Fibroblast of lung (primary cell): ENCODE measurements around the gene ACER3. TPM values are rescaled to one million over a fixed set of nuclear protein-coding genes. Genes with fewer than 3 reads are reported as not detected.

ENCODE experiments used
- DNase-seq, 2 donors: peaks; one replicate each; pipeline versions ENCODE4 v3.0.0 to v3.0.0-alpha.2; 2010; ENCODE audit warnings: low read depth in 2 of 2
- H2AFZ ChIP-seq: 2 replicates; pipeline ENCODE4 v1.5.1; 2012; ENCODE audit warnings: low read length, control low read depth, inconsistent platforms
- H3K27ac ChIP-seq: 2 replicates; pipeline ENCODE4 v1.5.1; 2011; ENCODE audit warnings: low read length, control low read depth; ENCODE audit not compliant: insufficient read depth
- H3K27me3 ChIP-seq: 2 replicates; pipeline ENCODE4 v1.5.1; 2011; ENCODE audit warnings: mild to moderate bottlenecking, low read length; ENCODE audit not compliant: control insufficient read depth, insufficient read depth
- H3K36me3 ChIP-seq: 2 replicates; pipeline ENCODE4 v1.5.1; 2011; ENCODE audit warnings: low read length; ENCODE audit not compliant: control insufficient read depth, insufficient read depth
- H3K4me1 ChIP-seq: 2 replicates; pipeline ENCODE4 v1.5.1; 2011; ENCODE audit warnings: low read length; ENCODE audit not compliant: control insufficient read depth, insufficient read depth; ENCODE audit errors: extremely low read depth
- H3K4me2 ChIP-seq: 2 replicates; pipeline ENCODE4 v1.5.1; 2011; ENCODE audit warnings: low read length, control low read depth; ENCODE audit not compliant: insufficient read depth; ENCODE audit errors: extremely low read depth
- H3K4me3 ChIP-seq, 4 experiments: fragments of 200-600 bp in 1 of 4; sonication (generic) in 1 of 4; replicated peaks in 1 of 4; 2 replicates each; pipeline ENCODE4 v1.5.1; 2011 to 2016; ENCODE audit warnings: low read length in 4 of 4, low read depth in 3 of 4, mild to moderate bottlenecking in 3 of 4, control low read depth in 2 of 4, inconsistent platforms in 1 of 4, mixed read lengths in 1 of 4; ENCODE audit not compliant: insufficient read depth in 1 of 4; ENCODE audit errors: control extremely low read depth in 1 of 4
- H3K79me2 ChIP-seq: 2 replicates; pipeline ENCODE4 v1.5.1; 2012; ENCODE audit warnings: mild to moderate bottlenecking, low read length, inconsistent platforms; ENCODE audit not compliant: control insufficient read depth, insufficient read depth
- H3K9ac ChIP-seq: 2 replicates; pipeline ENCODE4 v1.5.1; 2011; ENCODE audit warnings: mild to moderate bottlenecking, low read length, control low read depth; ENCODE audit not compliant: insufficient read depth
- H3K9me3 ChIP-seq: 2 replicates; pipeline ENCODE4 v1.5.1; 2012; ENCODE audit warnings: low read depth, low read length; ENCODE audit not compliant: control insufficient read depth, insufficient read depth
- H4K20me1 ChIP-seq: 2 replicates; pipeline ENCODE4 v1.5.1; 2011; ENCODE audit warnings: low read length; ENCODE audit not compliant: control insufficient read depth, insufficient read depth; ENCODE audit errors: extremely low read depth
- EZH2 ChIP-seq: IDR thresholded peaks from 2 replicates; pipeline ENCODE4 v1.5.1; 2012; ENCODE audit warnings: low read length, control low read depth, mild to moderate bottlenecking; ENCODE audit errors: missing control alignments
- polyA plus RNA-seq, 2 donors: library from polyadenylated mRNA; depleted of rRNA in 1 of 2; stranded (reverse) in 1 of 2; unstranded in 1 of 2; fragments of >200 nt; gene quantifications; 2 replicates each; pipeline ENCODE4 v1.2.1, GENCODE V29; 2011 to 2012; ENCODE audit warnings: missing spikeins in 1 of 2
- total RNA-seq: library from RNA; depleted of rRNA; stranded (reverse); fragments of >200 nt; gene quantifications from 2 replicates; pipeline ENCODE4 v1.2.1, GENCODE V29; 2014
- TF ChIP-seq, protein P1 (sequence below), 2 donors: IDR thresholded peaks in 1 of 2; conservative IDR thresholded peaks in 1 of 2; 1 replicate in 1 of 2; 2 replicates in 1 of 2; pipeline ENCODE4 v1.5.1; 2011 to 2012; ENCODE audit warnings: low read length in 2 of 2, control low read depth in 1 of 2, inconsistent platforms in 1 of 2, low read depth in 1 of 2, mild to moderate bottlenecking in 1 of 2

The ACER3 gene
- total and polyA plus RNA-seq, 2 donors (not counting 1 experiment from before 2014, with no cell fraction given), result 6.1 to 22.3 TPM

DNA sequence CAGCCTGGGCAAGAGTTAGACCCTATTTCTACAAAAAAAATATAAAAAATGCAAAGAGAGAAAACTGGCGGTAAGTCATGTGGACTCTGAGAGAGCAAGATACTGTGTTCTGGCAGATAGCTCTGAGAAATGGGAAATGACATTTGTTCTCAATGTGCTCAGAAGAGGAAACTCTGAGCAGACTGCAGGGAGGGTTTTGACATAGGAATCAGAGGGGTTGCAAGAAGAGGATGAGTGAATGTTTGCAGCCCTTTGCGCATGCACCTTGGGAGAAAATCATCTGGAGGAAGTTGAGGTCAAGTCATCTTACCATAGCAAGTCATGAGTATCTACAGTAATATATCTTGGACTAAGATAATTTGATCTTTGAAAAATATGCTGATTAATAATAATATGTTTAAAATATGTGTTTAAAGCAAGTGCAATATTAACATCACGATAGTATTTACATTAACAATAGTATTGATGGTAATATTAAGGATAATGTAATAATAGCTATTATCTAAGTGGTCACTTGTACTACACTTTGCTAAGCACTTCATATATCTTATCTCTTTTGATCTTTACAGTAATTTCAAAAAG is 2.6 kb downstream of the ACER3 start:
- no peak overlapping the region for H3K4me2 ChIP-seq

DNA sequence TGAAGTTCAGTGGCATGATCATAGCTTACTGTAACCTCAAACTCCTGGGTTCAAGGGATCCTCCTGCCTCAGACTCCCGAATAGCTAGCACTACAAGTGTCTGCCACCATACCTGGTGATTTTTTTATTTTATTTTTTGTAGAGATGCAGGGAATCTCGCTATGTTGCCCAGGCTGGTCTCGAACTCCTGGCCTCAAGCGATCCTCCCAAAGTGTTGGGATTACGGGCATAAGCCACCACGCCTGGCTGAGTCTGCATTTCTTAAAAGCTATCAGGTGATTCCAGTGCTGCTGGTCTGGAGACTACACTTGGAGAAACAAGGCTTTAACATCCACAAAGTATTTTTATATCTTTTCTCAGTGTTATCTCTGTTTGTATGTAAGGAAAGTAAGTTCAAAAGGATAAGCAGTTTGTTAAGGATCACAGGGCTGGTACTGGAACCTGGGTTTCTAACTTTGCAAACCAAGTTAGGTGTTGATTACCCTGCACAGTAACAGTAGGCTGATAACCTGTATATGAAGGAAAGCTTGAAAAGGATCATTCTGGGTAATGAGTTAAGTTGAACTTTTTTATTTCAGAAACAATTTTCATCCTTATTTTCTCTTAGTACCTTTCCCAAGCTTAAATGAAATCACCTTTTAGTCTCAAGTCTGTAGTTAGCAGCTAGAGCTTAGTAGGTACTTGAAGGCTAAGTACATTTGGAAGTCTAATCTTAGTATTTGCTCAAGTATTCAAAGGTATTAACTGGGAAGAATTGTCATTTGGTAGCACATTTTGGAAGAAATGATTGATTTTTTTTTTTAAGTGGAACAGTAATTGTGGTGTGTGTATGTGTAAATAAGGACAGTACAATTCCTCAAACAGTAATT is 12.5 kb downstream of the ACER3 start:
- H3K27ac ChIP-seq, result no peak overlapping the region
- H3K79me2 ChIP-seq, result no peaks in the 10 kb centered on the region

More for the DNA sequence above, 2.6 kb downstream of the ACER3 start:
- H3K4me3 ChIP-seq, result no peak overlapping the region
- no peaks in the 10 kb centered on the region for H3K9me3 ChIP-seq
- H3K36me3 ChIP-seq, result no peaks in the 10 kb centered on the region
- no peak overlapping the region for H3K9ac ChIP-seq
- no peak overlapping the region for H3K27ac ChIP-seq
- DNase-seq, result no peak
- H3K27me3 ChIP-seq, result no peaks in the 10 kb centered on the region
- H3K4me1 ChIP-seq, result peaks cover 4% of the 10 kb centered on the region
- no peak overlapping the region for H2AFZ ChIP-seq
- no peak for TF ChIP-seq EZH2
- TF ChIP-seq, protein P1, sequence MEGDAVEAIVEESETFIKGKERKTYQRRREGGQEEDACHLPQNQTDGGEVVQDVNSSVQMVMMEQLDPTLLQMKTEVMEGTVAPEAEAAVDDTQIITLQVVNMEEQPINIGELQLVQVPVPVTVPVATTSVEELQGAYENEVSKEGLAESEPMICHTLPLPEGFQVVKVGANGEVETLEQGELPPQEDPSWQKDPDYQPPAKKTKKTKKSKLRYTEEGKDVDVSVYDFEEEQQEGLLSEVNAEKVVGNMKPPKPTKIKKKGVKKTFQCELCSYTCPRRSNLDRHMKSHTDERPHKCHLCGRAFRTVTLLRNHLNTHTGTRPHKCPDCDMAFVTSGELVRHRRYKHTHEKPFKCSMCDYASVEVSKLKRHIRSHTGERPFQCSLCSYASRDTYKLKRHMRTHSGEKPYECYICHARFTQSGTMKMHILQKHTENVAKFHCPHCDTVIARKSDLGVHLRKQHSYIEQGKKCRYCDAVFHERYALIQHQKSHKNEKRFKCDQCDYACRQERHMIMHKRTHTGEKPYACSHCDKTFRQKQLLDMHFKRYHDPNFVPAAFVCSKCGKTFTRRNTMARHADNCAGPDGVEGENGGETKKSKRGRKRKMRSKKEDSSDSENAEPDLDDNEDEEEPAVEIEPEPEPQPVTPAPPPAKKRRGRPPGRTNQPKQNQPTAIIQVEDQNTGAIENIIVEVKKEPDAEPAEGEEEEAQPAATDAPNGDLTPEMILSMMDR (conservative IDR thresholded peaks at IDR 0.05 in 1 of 2, IDR thresholded peaks at IDR 0.05 in 1 of 2; ENCODE audit: low read depth in 1 of 2, low read length in 2 of 2), result no peak
- H4K20me1 ChIP-seq, result no peaks in the 10 kb centered on the region
- peaks cover 5% of the 10 kb centered on the region for H3K79me2 ChIP-seq

DNA sequence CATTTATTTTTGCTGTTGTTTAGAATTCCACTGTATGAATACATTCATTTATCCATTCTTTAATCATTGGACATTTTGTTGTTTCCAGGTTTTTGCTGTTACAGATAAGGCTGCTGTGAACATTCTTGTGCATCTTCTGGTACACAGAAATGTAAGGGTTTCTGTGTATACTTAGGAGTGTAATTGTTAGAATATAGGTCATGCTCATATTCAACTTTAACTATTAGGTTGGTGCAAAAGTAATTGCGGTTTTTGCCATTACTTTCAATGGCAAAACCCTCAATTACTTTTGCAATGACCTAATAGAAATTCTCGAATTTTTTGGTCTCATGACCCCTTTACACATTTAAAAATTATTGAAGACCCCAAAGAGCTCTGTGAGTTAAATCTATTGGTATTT is 17.3 kb downstream of the ACER3 start:
- no peak for DNase-seq
- H3K9me3 ChIP-seq, result no peaks in the 10 kb centered on the region
- H3K79me2 ChIP-seq, result no peaks in the 10 kb centered on the region
- H4K20me1 ChIP-seq, result no peaks in the 10 kb centered on the region
- TF ChIP-seq, protein P1 (conservative IDR thresholded peaks at IDR 0.05 in 1 of 2, IDR thresholded peaks at IDR 0.05 in 1 of 2; ENCODE audit: low read depth in 1 of 2, low read length in 2 of 2), result no peak
- TF ChIP-seq EZH2, result no peak
- no peak overlapping the region for H3K4me2 ChIP-seq
- H3K27ac ChIP-seq, result no peak overlapping the region
- no peak overlapping the region for H3K4me3 ChIP-seq
- no peak overlapping the region for H2AFZ ChIP-seq
- H3K36me3 ChIP-seq, result no peaks in the 10 kb centered on the region
- H3K27me3 ChIP-seq, result no peaks in the 10 kb centered on the region
- H3K9ac ChIP-seq, result no peak overlapping the region
- no peaks in the 10 kb centered on the region for H3K4me1 ChIP-seq

More for the DNA sequence above, 12.5 kb downstream of the ACER3 start:
- Histone ChIP-seq H2AFZ (no peak overlapping the region), H4K20me1 (no peaks in the 10 kb centered on the region), H3K4me3 (no peak overlapping the region), H3K36me3 (no peaks in the 10 kb centered on the region), H3K9me3 (no peaks in the 10 kb centered on the region), H3K4me2 (no peak overlapping the region), H3K4me1 (no peaks in the 10 kb centered on the region), H3K27me3 (no peaks in the 10 kb centered on the region), H3K9ac (no peak overlapping the region)
- TF ChIP-seq EZH2, result no peak
- TF ChIP-seq, protein P1 (conservative IDR thresholded peaks at IDR 0.05 in 1 of 2, IDR thresholded peaks at IDR 0.05 in 1 of 2; ENCODE audit: low read depth in 1 of 2, low read length in 2 of 2), result no peak
- DNase-seq, result no peak
